Neural progenitor cell (in vitro differentiated cells): Measurements from ENCODE around the gene CHRNA9.

Experiments
- EZH2 ChIP-seq: fragments of 200-600 bp; sonication (generic); IDR thresholded peaks from 2 replicates; pipeline ENCODE4 v1.6.1; 2017; ENCODE audit warnings: antibody characterized with exemption, mild to moderate bottlenecking, moderate library complexity
- TF ChIP-seq, protein P1 (sequence below): fragments of 200-600 bp; sonication (generic); IDR thresholded peaks from 2 replicates; pipeline ENCODE4 v1.5.1; 2017; ENCODE audit warnings: antibody characterized with exemption, mild to moderate bottlenecking

DNA sequence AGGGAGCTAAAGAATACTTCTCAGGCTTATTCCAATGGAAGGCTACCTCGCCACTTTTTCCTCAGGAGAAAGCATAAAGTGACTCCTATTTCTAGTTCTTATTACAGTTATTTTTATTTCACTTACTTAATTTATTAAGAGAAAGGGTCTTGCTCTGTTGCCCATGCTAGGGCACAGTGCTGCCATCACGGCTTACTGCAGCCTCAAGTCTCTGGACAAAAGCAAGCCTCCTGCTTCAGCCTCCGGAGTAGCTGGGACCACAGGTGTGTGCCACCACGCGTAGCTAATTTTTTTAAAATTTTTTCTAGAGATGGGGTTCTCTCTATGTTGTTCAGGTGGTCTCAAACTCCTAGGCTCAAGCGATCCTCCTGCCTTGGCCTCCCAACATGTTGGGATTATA, 36.0 kb upstream of the CHRNA9 start:
- TF ChIP-seq, protein P1, sequence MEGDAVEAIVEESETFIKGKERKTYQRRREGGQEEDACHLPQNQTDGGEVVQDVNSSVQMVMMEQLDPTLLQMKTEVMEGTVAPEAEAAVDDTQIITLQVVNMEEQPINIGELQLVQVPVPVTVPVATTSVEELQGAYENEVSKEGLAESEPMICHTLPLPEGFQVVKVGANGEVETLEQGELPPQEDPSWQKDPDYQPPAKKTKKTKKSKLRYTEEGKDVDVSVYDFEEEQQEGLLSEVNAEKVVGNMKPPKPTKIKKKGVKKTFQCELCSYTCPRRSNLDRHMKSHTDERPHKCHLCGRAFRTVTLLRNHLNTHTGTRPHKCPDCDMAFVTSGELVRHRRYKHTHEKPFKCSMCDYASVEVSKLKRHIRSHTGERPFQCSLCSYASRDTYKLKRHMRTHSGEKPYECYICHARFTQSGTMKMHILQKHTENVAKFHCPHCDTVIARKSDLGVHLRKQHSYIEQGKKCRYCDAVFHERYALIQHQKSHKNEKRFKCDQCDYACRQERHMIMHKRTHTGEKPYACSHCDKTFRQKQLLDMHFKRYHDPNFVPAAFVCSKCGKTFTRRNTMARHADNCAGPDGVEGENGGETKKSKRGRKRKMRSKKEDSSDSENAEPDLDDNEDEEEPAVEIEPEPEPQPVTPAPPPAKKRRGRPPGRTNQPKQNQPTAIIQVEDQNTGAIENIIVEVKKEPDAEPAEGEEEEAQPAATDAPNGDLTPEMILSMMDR: no peak
- TF ChIP-seq EZH2: no peak
